MM.1S (cell line): Measurements from ENCODE around the gene TULP4.

Experiments used
- CTCF ChIP-seq: fragments of 300-600 bp; sonication (generic); IDR thresholded peaks from 2 replicates; pipeline ENCODE4 v1.5.1; 2016; ENCODE audit warnings: antibody characterized with exemption, low read length, mixed read lengths
- EZH2 ChIP-seq: fragments of 300-600 bp; sonication (generic); optimal IDR thresholded peaks from 2 replicates; pipeline ENCODE3; 2017; ENCODE audit warnings: low read depth, mild to moderate bottlenecking, antibody characterized with exemption, low read length, mixed read lengths

GRCh38 chr6:158507174-158507573 lies 194.9 kb downstream of the TULP4 start:
- TF ChIP-seq CTCF (no peak), EZH2 (no peak)
